MM.1S (cell line): Measurements from ENCODE around the gene ZNF436.

Experiments used
- DNase-seq: peaks from one replicate; pipeline ENCODE4 v3.0.0-alpha.2; 2015
- H2AFZ ChIP-seq: fragments of 300-600 bp; sonication (generic); 2 replicates; pipeline ENCODE4 v1.6.0; 2016; ENCODE audit warnings: antibody characterized with exemption, low read length
- H3F3A ChIP-seq: fragments of 300-600 bp; sonication (generic); 2 replicates; pipeline ENCODE4 v1.6.1; 2016; ENCODE audit warnings: mild to moderate bottlenecking, antibody characterized with exemption, low read length, moderate library complexity, mixed read lengths; ENCODE audit not compliant: insufficient read depth
- H3K27ac ChIP-seq: fragments of 300-600 bp; sonication (generic); 2 replicates; pipeline ENCODE4 v1.5.1; 2016; ENCODE audit warnings: mild to moderate bottlenecking, low read length
- H3K27me3 ChIP-seq: fragments of 300-600 bp; sonication (generic); replicated peaks from 2 replicates; pipeline ENCODE4 v1.6.0; 2016; ENCODE audit warnings: low read length; ENCODE audit not compliant: insufficient read depth
- H3K36me3 ChIP-seq: fragments of 300-600 bp; sonication (generic); replicated peaks from 2 replicates; pipeline ENCODE4 v1.6.1; 2016; ENCODE audit warnings: mild to moderate bottlenecking, low read length, mixed read lengths; ENCODE audit not compliant: insufficient read depth
- H3K4me1 ChIP-seq: fragments of 300-600 bp; sonication (generic); 2 replicates; pipeline ENCODE4 v1.6.1; 2016; ENCODE audit warnings: low read length, mixed read lengths
- H3K4me2 ChIP-seq: fragments of 300-600 bp; sonication (generic); 2 replicates; pipeline ENCODE4 v1.6.0; 2016; ENCODE audit warnings: low read depth, low read length
- H3K4me3 ChIP-seq: fragments of 300-600 bp; sonication (generic); 2 replicates; pipeline ENCODE4 v1.5.1; 2016; ENCODE audit warnings: low read length, mixed read lengths
- H3K79me2 ChIP-seq: fragments of 300-600 bp; sonication (generic); 2 replicates; pipeline ENCODE4 v1.6.1; 2016; ENCODE audit warnings: mixed run types, low read length, mixed read lengths
- H3K9ac ChIP-seq: fragments of 300-600 bp; sonication (generic); 2 replicates; pipeline ENCODE4 v1.6.1; 2016; ENCODE audit warnings: low read length, mixed read lengths
- H3K9me2 ChIP-seq: fragments of 300-600 bp; sonication (generic); replicated peaks from 2 replicates; pipeline ENCODE4 v1.6.1; 2016; ENCODE audit warnings: mild to moderate bottlenecking, low read length, mixed read lengths; ENCODE audit not compliant: insufficient read depth
- H3K9me3 ChIP-seq: fragments of 300-600 bp; sonication (generic); replicated peaks from 2 replicates; pipeline ENCODE4 v1.6.1; 2016; ENCODE audit warnings: mild to moderate bottlenecking, low read length, mixed read lengths; ENCODE audit not compliant: insufficient read depth
- H4K20me1 ChIP-seq: fragments of 300-600 bp; sonication (generic); 2 replicates; pipeline ENCODE4 v1.6.1; 2016; ENCODE audit warnings: mild to moderate bottlenecking, low read length, moderate library complexity, mixed read lengths; ENCODE audit not compliant: insufficient read depth
- CTCF ChIP-seq: fragments of 300-600 bp; sonication (generic); IDR thresholded peaks from 2 replicates; pipeline ENCODE4 v1.5.1; 2016; ENCODE audit warnings: antibody characterized with exemption, low read length, mixed read lengths
- EZH2 ChIP-seq: fragments of 300-600 bp; sonication (generic); optimal IDR thresholded peaks from 2 replicates; pipeline ENCODE3; 2017; ENCODE audit warnings: low read depth, mild to moderate bottlenecking, antibody characterized with exemption, low read length, mixed read lengths
- EZH2phosphoT487 ChIP-seq: fragments of 300-600 bp; sonication (generic); IDR thresholded peaks from 2 replicates; pipeline ENCODE4 v1.6.1; 2018; ENCODE audit warnings: antibody characterized with exemption, low read length

ZNF436 gene

GRCh38 chr1:23416964-23417363 is 47.3 kb upstream of the ZNF436 start:
- Histone ChIP-seq H3K9me3 (no peaks in the 10 kb centered on the region), H3K36me3 (no peaks in the 10 kb centered on the region), H3K4me3 (no peak overlapping the region), H3F3A (no peaks in the 10 kb centered on the region), H3K27me3 (no peaks in the 10 kb centered on the region), H2AFZ (no peak overlapping the region), H3K4me2 (no peak overlapping the region), H3K79me2 (no peaks in the 10 kb centered on the region), H3K9me2 (no peaks in the 10 kb centered on the region), H3K9ac (no peak overlapping the region), H4K20me1 (no peaks in the 10 kb centered on the region), H3K27ac (no peak overlapping the region), H3K4me1 (no peaks in the 10 kb centered on the region)
- no peak for TF ChIP-seq EZH2phosphoT487
- no peak for TF ChIP-seq EZH2
- no peak for DNase-seq

- no peak for DNase-seq
- H3K27me3 ChIP-seq = no peaks in the 10 kb centered on the region
- no peak overlapping the region for H3K27ac ChIP-seq
- H3K79me2 ChIP-seq = no peaks in the 10 kb centered on the region
- H3K4me3 ChIP-seq = no peak overlapping the region
- no peaks in the 10 kb centered on the region for H3K36me3 ChIP-seq
- no peak overlapping the region for H3K4me2 ChIP-seq
- H3K9ac ChIP-seq = no peak overlapping the region
- H2AFZ ChIP-seq = no peak overlapping the region
- no peak for TF ChIP-seq EZH2
- no peak for TF ChIP-seq EZH2phosphoT487
- no peak for TF ChIP-seq CTCF
- no peaks in the 10 kb centered on the region for H3K9me2 ChIP-seq
- no peaks in the 10 kb centered on the region for H3K9me3 ChIP-seq
- H4K20me1 ChIP-seq = no peaks in the 10 kb centered on the region
- no peaks in the 10 kb centered on the region for H3K4me1 ChIP-seq
- H3F3A ChIP-seq = no peaks in the 10 kb centered on the region
These were observed 39.2 kb upstream of the ZNF436 start for GRCh38 chr1:23408797-23409290.

- H4K20me1 ChIP-seq = no peaks in the 10 kb centered on the region
- no peak overlapping the region for H3K9ac ChIP-seq
- H3K36me3 ChIP-seq = no peaks in the 10 kb centered on the region
- no peak overlapping the region for H3K4me3 ChIP-seq
- H3K27me3 ChIP-seq = no peaks in the 10 kb centered on the region
- no peak overlapping the region for H3K27ac ChIP-seq
- no peaks in the 10 kb centered on the region for H3K79me2 ChIP-seq
- H3F3A ChIP-seq = no peaks in the 10 kb centered on the region
- no peak for DNase-seq
- no peak overlapping the region for H2AFZ ChIP-seq
- H3K4me2 ChIP-seq = no peak overlapping the region
- H3K9me3 ChIP-seq = no peaks in the 10 kb centered on the region
- no peaks in the 10 kb centered on the region; the same call in 1 of the 2 replicates for H3K4me1 ChIP-seq
- TF ChIP-seq CTCF = no peak
- TF ChIP-seq EZH2 = no peak
- no peak for TF ChIP-seq EZH2phosphoT487
- no peaks in the 10 kb centered on the region for H3K9me2 ChIP-seq
These were observed 37.5 kb upstream of the ZNF436 start for GRCh38 chr1:23407016-23407630.

- DNase-seq = no peak
- Histone ChIP-seq H3K4me3 (no peak overlapping the region), H3K9me2 (no peaks in the 10 kb centered on the region), H4K20me1 (no peaks in the 10 kb centered on the region), H3K4me2 (no peak overlapping the region), H3K27ac (no peak overlapping the region), H2AFZ (no peak overlapping the region), H3K4me1 (no peaks in the 10 kb centered on the region; the same call in 1 of the 2 replicates), H3F3A (no peaks in the 10 kb centered on the region), H3K9ac (no peak overlapping the region), H3K36me3 (no peaks in the 10 kb centered on the region), H3K27me3 (no peaks in the 10 kb centered on the region), H3K9me3 (no peaks in the 10 kb centered on the region), H3K79me2 (no peaks in the 10 kb centered on the region)
- TF ChIP-seq EZH2 = no peak
- TF ChIP-seq CTCF = no peak
- no peak for TF ChIP-seq EZH2phosphoT487
These were observed 36.3 kb upstream of the ZNF436 start for GRCh38 chr1:23405946-23406345.
